Stomach (tissue), 9 donors: ENCODE results near the gene ZNF649. TPM values are rescaled to one million over a fixed set of nuclear protein-coding genes. Genes with fewer than 3 reads are reported as not detected.

Source experiments
- DNase-seq, 2 donors: peaks; one replicate each; pipeline versions ENCODE4 v3.0.0 to v3.0.0-alpha.2; 2013 to 2019
- H3K27ac ChIP-seq, 5 donors: fragments of 200-600 bp in 4 of 5; sonication (generic) in 4 of 5; one replicate each; pipeline ENCODE4 v1.5.1; 2013 to 2019; ENCODE audit warnings: mild to moderate bottlenecking in 1 of 5, moderate library complexity in 1 of 5
- H3K27me3 ChIP-seq, 3 donors: fragments of 200-600 bp; sonication (generic); one replicate each; pipeline ENCODE4 v1.5.1; 2017 to 2019; ENCODE audit warnings: mixed run types in 1 of 3
- H3K36me3 ChIP-seq, 4 donors: fragments of 200-600 bp; sonication (generic); 1 replicate in 3 of 4; 2 replicates in 1 of 4; pipeline ENCODE4 v1.5.1; 2016 to 2019
- H3K4me1 ChIP-seq, 4 donors: fragments of 200-600 bp; sonication (generic); one replicate each; pipeline ENCODE4 v1.5.1; 2016 to 2019
- H3K4me3 ChIP-seq, 4 donors: fragments of 200-600 bp; sonication (generic) in 3 of 4; one replicate each; pipeline ENCODE4 v1.5.1; 2016 to 2019; ENCODE audit warnings: mild to moderate bottlenecking in 1 of 4
- H3K9me3 ChIP-seq, 4 donors: fragments of 200-600 bp; sonication (generic); one replicate each; pipeline ENCODE4 v1.5.1; 2016 to 2019
- EP300 ChIP-seq: sonication (generic); formaldehyde crosslinking; IDR thresholded peaks from one replicate; pipeline ENCODE4 v1.6.1; 2017; ENCODE audit warnings: antibody characterized with exemption
- POLR2A ChIP-seq, 4 donors: fragments of 450-650 bp; IDR thresholded peaks; one replicate each; pipeline ENCODE4 v1.6.1; 2016; ENCODE audit warnings: antibody characterized with exemption in 4 of 4, control low read depth in 2 of 4, mild to moderate bottlenecking in 1 of 4, moderate library complexity in 1 of 4
- POLR2AphosphoS5 ChIP-seq, 3 donors: sonication (generic); formaldehyde crosslinking; IDR thresholded peaks; one replicate each; pipeline ENCODE4 v1.6.1; 2016; ENCODE audit warnings: antibody characterized with exemption in 3 of 3
- WGBS, 5 donors: extraction: QIAGEN DNeasy Blood & Tissue Kit in 3 of 5; methylation state at CpG; one replicate each; pipeline versions ENCODE4 v1.1.5 to v1.1.7; 2013 to 2018; 5-methylcytosine and 5-hydroxymethylcytosine counted together
- intact Hi-C: fragments of 100-400 bp; cut with DNase I; formaldehyde crosslinking; loops from one replicate; pipeline ENCODE4 v1.15.1; 2023; ENCODE audit warnings: low total_unique reads
- polyA plus RNA-seq, 3 donors: library from polyadenylated mRNA; stranded (reverse); fragments of 200-250 nt; gene quantifications; one replicate each; pipeline ENCODE4 v1.2.3, GENCODE V29; 2013
- total RNA-seq, 5 donors: library from RNA; depleted of rRNA; stranded (reverse); fragments of >200 nt; gene quantifications; one replicate each; pipeline versions ENCODE4 v1.1.0 to v1.2.3, GENCODE V29; 2014 to 2016
- TF ChIP-seq, protein P1 (sequence below), 7 experiments: fragments of 450-650 bp in 4 of 7; fragments of 200-600 bp in 3 of 7; sonication (generic) in 3 of 7; IDR thresholded peaks; one replicate each; pipeline ENCODE4 v1.5.1; 2016 to 2019; ENCODE audit warnings: antibody characterized with exemption in 7 of 7, control low read depth in 2 of 7, mild to moderate bottlenecking in 1 of 7
- donor health status: healthy with polysubstance abuse.
- donor health status: Bipolar disorder and iron deficiency.
- donor health status: healthy.

Gene ZNF649
- total and polyA plus RNA-seq, 8 donors: 1.2 to 23.3 (median 6.7) TPM

DNA sequence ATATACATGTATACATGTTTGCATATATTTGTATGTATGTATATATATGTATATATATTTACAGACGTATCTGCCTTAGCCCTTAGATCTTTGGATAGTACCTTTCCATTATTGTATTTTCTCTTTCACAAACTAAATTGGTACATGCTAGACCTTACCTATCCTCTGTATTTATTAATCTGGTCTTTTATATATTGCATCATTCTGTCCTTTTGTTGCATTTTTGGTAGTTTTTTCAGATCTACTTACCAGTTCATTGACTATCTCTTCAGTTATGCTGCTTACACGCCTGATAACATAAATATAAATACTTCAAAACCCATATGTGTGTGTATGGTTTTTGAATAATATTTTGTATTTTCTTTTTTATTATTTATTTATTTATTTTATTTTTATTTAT, 34.1 kb upstream of the ZNF649 start:
- TF ChIP-seq POLR2AphosphoS5 (IDR thresholded peaks at IDR 0.05): no peak
- TF ChIP-seq POLR2A (IDR thresholded peaks at IDR 0.05): no peak
- H3K27ac ChIP-seq: no peak overlapping the region
- peaks cover 55 to 100% (median 83%) of the 10 kb centered on the region in 4 donors for H3K9me3 ChIP-seq
- WGBS, 5 donors: 94 to 99% (median 95%) methylated on average over 2 of the region's 2 CpGs
- H3K4me1 ChIP-seq: no peaks in the 10 kb centered on the region
- DNase-seq: no peak
- intact Hi-C loops: no loop called here
- H3K4me3 ChIP-seq: no peak overlapping the region
- no peaks in the 10 kb centered on the region for H3K27me3 ChIP-seq
- H3K36me3 ChIP-seq: peaks cover 80 to 100% (median 100%) of the 10 kb centered on the region in 4 donors

DNA sequence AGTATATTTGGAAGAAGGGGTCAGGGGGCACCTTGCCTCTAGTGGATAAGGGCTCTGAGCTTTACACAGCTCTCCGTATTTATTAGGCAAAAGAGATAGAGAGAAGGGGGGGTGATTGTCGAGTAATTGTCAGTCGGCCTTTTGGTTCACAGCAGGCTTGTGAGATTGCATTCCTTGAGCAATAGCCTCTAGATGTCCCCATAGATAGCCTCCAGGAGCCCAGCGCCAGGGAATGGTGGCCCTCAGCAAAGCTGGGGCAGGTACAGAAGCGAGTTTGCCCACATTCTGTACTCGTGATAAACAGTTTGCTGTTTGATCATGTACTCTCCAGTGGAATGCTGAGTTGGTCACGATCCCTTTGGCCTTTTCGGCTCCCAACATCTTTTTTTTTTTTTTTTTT, 27.1 kb upstream of the ZNF649 start:
- Histone ChIP-seq H3K27me3 (no peaks in the 10 kb centered on the region), H3K4me3 (no peak overlapping the region), H3K9me3 (peaks cover 0 to 70% (median 41%) of the 10 kb centered on the region in 4 donors), H3K36me3 (peaks cover 40 to 75% (median 74%) of the 10 kb centered on the region in 4 donors), H3K4me1 (peaks cover 0 to 13% (median 11%) of the 10 kb centered on the region in 4 donors), H3K27ac (no peak overlapping the region)
- TF ChIP-seq, protein P1, sequence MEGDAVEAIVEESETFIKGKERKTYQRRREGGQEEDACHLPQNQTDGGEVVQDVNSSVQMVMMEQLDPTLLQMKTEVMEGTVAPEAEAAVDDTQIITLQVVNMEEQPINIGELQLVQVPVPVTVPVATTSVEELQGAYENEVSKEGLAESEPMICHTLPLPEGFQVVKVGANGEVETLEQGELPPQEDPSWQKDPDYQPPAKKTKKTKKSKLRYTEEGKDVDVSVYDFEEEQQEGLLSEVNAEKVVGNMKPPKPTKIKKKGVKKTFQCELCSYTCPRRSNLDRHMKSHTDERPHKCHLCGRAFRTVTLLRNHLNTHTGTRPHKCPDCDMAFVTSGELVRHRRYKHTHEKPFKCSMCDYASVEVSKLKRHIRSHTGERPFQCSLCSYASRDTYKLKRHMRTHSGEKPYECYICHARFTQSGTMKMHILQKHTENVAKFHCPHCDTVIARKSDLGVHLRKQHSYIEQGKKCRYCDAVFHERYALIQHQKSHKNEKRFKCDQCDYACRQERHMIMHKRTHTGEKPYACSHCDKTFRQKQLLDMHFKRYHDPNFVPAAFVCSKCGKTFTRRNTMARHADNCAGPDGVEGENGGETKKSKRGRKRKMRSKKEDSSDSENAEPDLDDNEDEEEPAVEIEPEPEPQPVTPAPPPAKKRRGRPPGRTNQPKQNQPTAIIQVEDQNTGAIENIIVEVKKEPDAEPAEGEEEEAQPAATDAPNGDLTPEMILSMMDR (IDR thresholded peaks at IDR 0.05): no peak
- TF ChIP-seq POLR2AphosphoS5 (IDR thresholded peaks at IDR 0.05) (no peak), EP300 (no peak), POLR2A (IDR thresholded peaks at IDR 0.05) (no peak)
- no peak for DNase-seq
- intact Hi-C loops: no loop called here
- 83 to 94% (median 88%) methylated on average over 8 of the region's 8 CpGs for WGBS, 5 donors

DNA sequence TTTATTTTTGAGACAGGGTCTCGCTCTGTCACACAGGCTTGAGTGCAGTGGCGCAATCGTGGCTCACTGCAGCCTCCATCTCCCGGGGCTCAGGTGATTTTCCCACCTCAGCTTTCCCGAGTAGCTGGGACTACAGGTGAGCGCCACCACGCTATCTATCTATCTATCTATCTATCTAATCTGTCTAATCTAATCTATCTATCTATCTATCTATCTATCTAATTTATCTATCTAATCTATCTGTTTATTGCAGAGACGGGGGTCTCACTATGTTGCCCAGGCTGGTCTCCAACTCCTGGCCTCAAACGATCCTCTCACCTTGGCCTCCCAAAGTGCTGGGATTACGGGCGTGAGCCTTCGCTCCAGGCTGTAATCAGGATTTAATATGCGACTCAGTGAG, 23.0 kb upstream of the ZNF649 start:
- no peak for DNase-seq
- Histone ChIP-seq H3K4me1 (peaks cover 0 to 18% (median 11%) of the 10 kb centered on the region in 4 donors), H3K27me3 (no peaks in the 10 kb centered on the region), H3K9me3 (peaks cover 5 to 54% (median 36%) of the 10 kb centered on the region in 4 donors), H3K27ac (peak overlapping the region in 3 of 5 donors; percentile 75 to 89 (median 87)), H3K36me3 (peaks cover 14 to 34% (median 33%) of the 10 kb centered on the region in 4 donors), H3K4me3 (peak overlapping the region; percentile 66 to 86 (median 73))
- 32 to 38% (median 33%) methylated on average over 13 of the region's 13 CpGs for WGBS, 5 donors
- intact Hi-C loops: no loop called here
- TF ChIP-seq EP300: no peak
- TF ChIP-seq POLR2A (IDR thresholded peaks at IDR 0.05): no peak
- TF ChIP-seq, protein P1 (IDR thresholded peaks at IDR 0.05): no peak
- TF ChIP-seq POLR2AphosphoS5 (IDR thresholded peaks at IDR 0.05): no peak

DNA sequence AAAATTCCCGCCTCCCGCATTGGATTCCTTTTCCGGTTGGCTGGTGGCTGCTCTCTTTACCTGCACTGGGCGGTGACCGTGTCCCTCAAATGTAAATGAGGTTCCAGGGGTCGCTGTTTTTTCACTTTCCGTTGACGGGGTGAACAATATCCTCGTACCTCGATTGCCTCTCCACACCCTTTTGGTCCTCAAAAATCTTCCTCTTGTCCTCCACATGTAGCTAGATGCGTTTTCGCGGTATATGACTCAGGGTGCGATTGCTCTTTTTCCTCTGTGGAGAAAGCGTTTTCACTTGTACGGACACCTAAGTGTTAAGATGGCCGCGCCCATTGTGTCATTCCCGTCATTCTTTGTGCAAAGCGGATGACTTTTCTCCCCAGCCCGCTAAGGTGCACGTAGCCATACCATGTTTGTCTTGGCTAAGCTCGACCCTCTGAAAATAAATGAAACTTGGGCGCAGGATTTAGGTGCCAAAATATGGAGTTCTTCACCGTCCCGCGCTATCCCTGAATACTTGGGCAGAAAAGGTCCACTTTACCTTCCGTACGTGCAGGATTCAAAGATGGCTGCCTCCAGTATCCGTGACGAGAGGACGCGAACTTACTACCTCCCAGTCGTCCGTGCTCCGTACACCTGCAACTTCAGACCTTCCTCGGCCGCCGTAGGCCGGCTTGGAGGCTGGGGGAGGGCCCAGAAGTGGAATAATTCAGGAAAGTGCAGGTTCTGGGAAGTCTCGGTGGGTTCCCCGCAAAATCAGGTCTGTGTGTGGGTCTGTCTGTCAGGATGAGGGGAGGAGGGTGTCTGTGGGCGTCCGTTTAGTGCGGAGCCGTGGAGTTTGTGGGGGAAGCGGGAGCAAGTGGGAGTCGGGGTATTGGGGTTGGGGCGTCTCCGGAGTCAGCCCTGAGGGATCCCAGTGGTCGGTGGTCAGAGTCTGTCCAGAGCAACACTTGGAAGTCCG, 22.2 kb upstream of the ZNF649 start, which contains the start of gene ZNF613:
Gene ZNF613 (plus strand): TSS at position 689 of the 958 bp plus-strand sequence. CDS start 8,749 bp downstream, outside the sequence.
- H3K4me1 ChIP-seq: peaks cover 0 to 18% (median 11%) of the 10 kb centered on the region in 4 donors
- DNase-seq: peak; percentile 89 to 97
- peak within 1 kb of the TSS; percentile 75 to 89 (median 80) for H3K27ac ChIP-seq
- no peak for TF ChIP-seq EP300
- TF ChIP-seq POLR2A (IDR thresholded peaks at IDR 0.05): no peak
- TF ChIP-seq POLR2AphosphoS5 (IDR thresholded peaks at IDR 0.05): peak; percentile 3 to 87 (median 52)
- TF ChIP-seq, protein P1 (IDR thresholded peaks at IDR 0.05): peak in 2 of 7 experiments; percentile 21 to 25
- no peaks in the 10 kb centered on the region for H3K27me3 ChIP-seq
- peaks cover 13 to 54% (median 37%) of the 10 kb centered on the region in 4 donors for H3K9me3 ChIP-seq
- H3K4me3 ChIP-seq: peak within 1 kb of the TSS; percentile 66 to 86 (median 73)
- WGBS, 5 donors: 0% methylated on average over 36 to 52 of the region's 52 CpGs
- peaks cover 11 to 26% (median 25%) of the 10 kb centered on the region in 4 donors for H3K36me3 ChIP-seq
- intact Hi-C loops: no loop called here
